ENCODE measurements around the gene SRGAP1. TPM values are rescaled to one million over a fixed set of nuclear protein-coding genes. Genes with fewer than 3 reads are reported as not detected.
"Not testable (repeated sequence)": the region's sequence is repeated elsewhere in the genome, so short reads cannot be mapped to it uniquely, and the experiment has no call there.

Gene SRGAP1
- total RNA-seq, 1 experiment from 2014 or later, result 26.8 TPM

DNA sequence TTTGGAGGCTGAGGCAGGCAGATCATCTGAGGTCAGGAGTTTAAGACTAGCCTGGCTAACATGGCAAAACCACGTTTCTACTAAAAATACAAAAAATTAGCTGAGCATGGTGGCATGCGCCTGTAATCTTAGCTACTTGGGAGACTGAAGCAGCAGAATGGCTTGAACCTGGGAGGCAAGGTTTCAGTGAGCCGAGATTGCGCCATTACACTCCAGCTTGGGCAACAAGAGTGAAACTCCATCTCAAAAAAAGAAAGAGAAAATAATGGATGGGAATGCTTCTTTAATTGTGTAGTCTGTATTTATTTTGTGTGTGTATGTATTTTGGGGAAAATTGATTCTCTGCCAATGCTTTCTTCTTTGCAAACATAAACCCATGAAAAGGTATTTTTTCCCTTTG lies 32.5 kb downstream of the SRGAP1 start:
- Histone ChIP-seq H3K4me3 (ENCODE audit: low read depth in 2 of 2, low read length in 2 of 2) (no peak overlapping the region), H3K9me3 (ENCODE audit: control insufficient read depth, insufficient read depth, low read depth, low read length) (no peaks in the 10 kb centered on the region), H3K27me3 (ENCODE audit: control insufficient read depth, insufficient read depth, low read length) (no peaks in the 10 kb centered on the region), H3K4me1 (ENCODE audit: control insufficient read depth, insufficient read depth, low read length) (peaks cover 34% of the 10 kb centered on the region), H3K36me3 (ENCODE audit: control insufficient read depth, insufficient read depth, low read length) (no peaks in the 10 kb centered on the region), H3K27ac (ENCODE audit: low read length) (peak overlapping the region; percentile 45; the same call in 1 of the 2 replicates)
- ATAC-seq, result no peak
- CTCF ChIA-PET, result no interaction called here
- in situ Hi-C loops (cut with HindIII; ENCODE audit: low pct_unique_long_range_greater_than_20kb, low sequenced_read_pairs), result no loop called here
- no TSS peak for BruUV-seq (replicated peaks)
- DNase-seq (ENCODE audit: low read depth, low spot score), result no peak
- intact Hi-C loops (cut with micrococcal nuclease; ENCODE audit: unreplicated experiment), result no loop called here
- POLR2A ChIA-PET, result no interaction called here
- TF ChIP-seq SIN3A (IDR thresholded peaks at IDR 0.05; ENCODE audit: borderline replicate concordance, insufficient read depth, low read depth, low read length), result no peak
- no peak for TF ChIP-seq TCF7L2 (IDR thresholded peaks at IDR 0.05; ENCODE audit: low read depth, low read length)
- TF ChIP-seq, protein P1, sequence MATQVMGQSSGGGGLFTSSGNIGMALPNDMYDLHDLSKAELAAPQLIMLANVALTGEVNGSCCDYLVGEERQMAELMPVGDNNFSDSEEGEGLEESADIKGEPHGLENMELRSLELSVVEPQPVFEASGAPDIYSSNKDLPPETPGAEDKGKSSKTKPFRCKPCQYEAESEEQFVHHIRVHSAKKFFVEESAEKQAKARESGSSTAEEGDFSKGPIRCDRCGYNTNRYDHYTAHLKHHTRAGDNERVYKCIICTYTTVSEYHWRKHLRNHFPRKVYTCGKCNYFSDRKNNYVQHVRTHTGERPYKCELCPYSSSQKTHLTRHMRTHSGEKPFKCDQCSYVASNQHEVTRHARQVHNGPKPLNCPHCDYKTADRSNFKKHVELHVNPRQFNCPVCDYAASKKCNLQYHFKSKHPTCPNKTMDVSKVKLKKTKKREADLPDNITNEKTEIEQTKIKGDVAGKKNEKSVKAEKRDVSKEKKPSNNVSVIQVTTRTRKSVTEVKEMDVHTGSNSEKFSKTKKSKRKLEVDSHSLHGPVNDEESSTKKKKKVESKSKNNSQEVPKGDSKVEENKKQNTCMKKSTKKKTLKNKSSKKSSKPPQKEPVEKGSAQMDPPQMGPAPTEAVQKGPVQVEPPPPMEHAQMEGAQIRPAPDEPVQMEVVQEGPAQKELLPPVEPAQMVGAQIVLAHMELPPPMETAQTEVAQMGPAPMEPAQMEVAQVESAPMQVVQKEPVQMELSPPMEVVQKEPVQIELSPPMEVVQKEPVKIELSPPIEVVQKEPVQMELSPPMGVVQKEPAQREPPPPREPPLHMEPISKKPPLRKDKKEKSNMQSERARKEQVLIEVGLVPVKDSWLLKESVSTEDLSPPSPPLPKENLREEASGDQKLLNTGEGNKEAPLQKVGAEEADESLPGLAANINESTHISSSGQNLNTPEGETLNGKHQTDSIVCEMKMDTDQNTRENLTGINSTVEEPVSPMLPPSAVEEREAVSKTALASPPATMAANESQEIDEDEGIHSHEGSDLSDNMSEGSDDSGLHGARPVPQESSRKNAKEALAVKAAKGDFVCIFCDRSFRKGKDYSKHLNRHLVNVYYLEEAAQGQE (IDR thresholded peaks at IDR 0.05; ENCODE audit: insufficient read depth in 1 of 2, low read depth in 2 of 2, low read length in 1 of 2), result no peak
- TF ChIP-seq, protein P2, sequence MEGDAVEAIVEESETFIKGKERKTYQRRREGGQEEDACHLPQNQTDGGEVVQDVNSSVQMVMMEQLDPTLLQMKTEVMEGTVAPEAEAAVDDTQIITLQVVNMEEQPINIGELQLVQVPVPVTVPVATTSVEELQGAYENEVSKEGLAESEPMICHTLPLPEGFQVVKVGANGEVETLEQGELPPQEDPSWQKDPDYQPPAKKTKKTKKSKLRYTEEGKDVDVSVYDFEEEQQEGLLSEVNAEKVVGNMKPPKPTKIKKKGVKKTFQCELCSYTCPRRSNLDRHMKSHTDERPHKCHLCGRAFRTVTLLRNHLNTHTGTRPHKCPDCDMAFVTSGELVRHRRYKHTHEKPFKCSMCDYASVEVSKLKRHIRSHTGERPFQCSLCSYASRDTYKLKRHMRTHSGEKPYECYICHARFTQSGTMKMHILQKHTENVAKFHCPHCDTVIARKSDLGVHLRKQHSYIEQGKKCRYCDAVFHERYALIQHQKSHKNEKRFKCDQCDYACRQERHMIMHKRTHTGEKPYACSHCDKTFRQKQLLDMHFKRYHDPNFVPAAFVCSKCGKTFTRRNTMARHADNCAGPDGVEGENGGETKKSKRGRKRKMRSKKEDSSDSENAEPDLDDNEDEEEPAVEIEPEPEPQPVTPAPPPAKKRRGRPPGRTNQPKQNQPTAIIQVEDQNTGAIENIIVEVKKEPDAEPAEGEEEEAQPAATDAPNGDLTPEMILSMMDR (IDR thresholded peaks at IDR 0.05), result no peak
- TF ChIP-seq POLR2AphosphoS5 (IDR thresholded peaks at IDR 0.05; ENCODE audit: low read depth, low read length), result no peak

DNA sequence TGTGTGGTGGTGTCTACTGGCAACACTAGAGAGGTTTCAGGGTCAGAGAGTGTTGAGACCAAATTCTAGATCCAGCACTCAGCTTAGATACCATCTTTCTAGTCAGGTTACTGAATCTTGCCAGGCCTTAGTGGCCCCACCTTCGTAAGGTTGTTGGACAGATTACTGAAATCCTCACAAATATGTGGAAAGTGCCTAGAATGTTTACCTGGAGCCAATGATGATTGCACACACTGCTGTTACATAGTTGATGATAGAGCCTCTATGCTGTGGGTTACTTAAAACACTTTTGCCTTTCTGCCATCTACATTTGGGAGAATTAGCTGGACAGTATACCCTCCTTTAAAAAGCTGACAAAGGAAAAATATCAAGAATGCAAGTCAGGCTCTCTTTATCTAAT lies 33.2 kb downstream of the SRGAP1 start:
- no TSS peak for BruUV-seq (replicated peaks)
- in situ Hi-C loops (cut with HindIII; ENCODE audit: low pct_unique_long_range_greater_than_20kb, low sequenced_read_pairs), result no loop called here
- POLR2A ChIA-PET, result no interaction called here

DNA sequence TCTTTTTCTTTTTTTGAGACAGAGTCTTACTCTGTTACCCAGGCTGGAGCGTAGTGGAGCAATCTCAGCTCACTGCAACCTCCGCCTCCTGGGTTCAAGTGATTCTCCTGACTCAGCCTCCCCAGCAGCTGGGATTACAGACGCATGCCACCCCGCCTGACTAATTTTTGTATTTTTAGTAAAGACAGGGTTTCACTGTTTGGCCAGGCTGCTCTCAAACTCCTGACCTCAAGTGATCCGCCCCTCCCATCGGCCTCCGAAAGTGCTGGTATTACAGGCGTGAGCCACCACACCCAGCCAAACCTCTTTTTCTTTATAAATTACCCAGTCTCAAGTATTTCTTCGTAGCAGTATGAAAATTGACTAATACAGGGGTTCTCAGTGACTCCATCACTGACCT lies 35.7 kb downstream of the SRGAP1 start:
- intact Hi-C loops (cut with micrococcal nuclease; ENCODE audit: unreplicated experiment); CTCF ChIA-PET; H3K27me3 ChIP-seq (ENCODE audit: control insufficient read depth, insufficient read depth, low read length); H3K9me3 ChIP-seq (ENCODE audit: control insufficient read depth, insufficient read depth, low read depth, low read length); H3K4me3 ChIP-seq (ENCODE audit: low read depth in 2 of 2, low read length in 2 of 2); POLR2A ChIA-PET; in situ Hi-C loops (cut with HindIII; ENCODE audit: low pct_unique_long_range_greater_than_20kb, low sequenced_read_pairs); ATAC-seq; BruUV-seq (replicated peaks); DNase-seq (ENCODE audit: low read depth, low spot score); H3K27ac ChIP-seq (ENCODE audit: low read length); H3K36me3 ChIP-seq (ENCODE audit: control insufficient read depth, insufficient read depth, low read length): not testable (repeated sequence)
- H3K4me1 ChIP-seq (ENCODE audit: control insufficient read depth, insufficient read depth, low read length), result peaks cover 32% of the 10 kb centered on the region

More for the DNA sequence above, 33.2 kb downstream of the SRGAP1 start:
- CTCF ChIA-PET, result no interaction called here
- H3K27ac ChIP-seq (ENCODE audit: low read length), result peak overlapping the region; percentile 45; the same call in 1 of the 2 replicates
- no peaks in the 10 kb centered on the region for H3K9me3 ChIP-seq (ENCODE audit: control insufficient read depth, insufficient read depth, low read depth, low read length)
- no peaks in the 10 kb centered on the region for H3K36me3 ChIP-seq (ENCODE audit: control insufficient read depth, insufficient read depth, low read length)
- peaks cover 31% of the 10 kb centered on the region for H3K4me1 ChIP-seq (ENCODE audit: control insufficient read depth, insufficient read depth, low read length)
- TF ChIP-seq, protein P1 (IDR thresholded peaks at IDR 0.05; ENCODE audit: insufficient read depth in 1 of 2, low read depth in 2 of 2, low read length in 1 of 2), result no peak
- TF ChIP-seq TCF7L2 (IDR thresholded peaks at IDR 0.05; ENCODE audit: low read depth, low read length), result no peak
- TF ChIP-seq, protein P2 (IDR thresholded peaks at IDR 0.05), result no peak
- TF ChIP-seq POLR2AphosphoS5 (IDR thresholded peaks at IDR 0.05; ENCODE audit: low read depth, low read length), result no peak
- no peak for TF ChIP-seq SIN3A (IDR thresholded peaks at IDR 0.05; ENCODE audit: borderline replicate concordance, insufficient read depth, low read depth, low read length)
- ATAC-seq, result no peak
- DNase-seq (ENCODE audit: low read depth, low spot score), result no peak
- no peak overlapping the region for H3K4me3 ChIP-seq (ENCODE audit: low read depth in 2 of 2, low read length in 2 of 2)
- intact Hi-C loops (cut with micrococcal nuclease; ENCODE audit: unreplicated experiment), result no loop called here
- H3K27me3 ChIP-seq (ENCODE audit: control insufficient read depth, insufficient read depth, low read length), result no peaks in the 10 kb centered on the region
